CD4-positive, alpha-beta T cell treated with Interleukin-12 subunit alpha and Interleukin-12 subunit beta, for 1 hour (primary cell): ENCODE data around the gene CPM.
"Not testable (repeated sequence)": the region's sequence is repeated elsewhere in the genome, so short reads cannot be mapped to it uniquely, and the experiment has no call there.

Experiments
- DNase-seq: peaks from one replicate; pipeline ENCODE4 v3.0.0-alpha.2; 2020

CPM gene

DNA sequence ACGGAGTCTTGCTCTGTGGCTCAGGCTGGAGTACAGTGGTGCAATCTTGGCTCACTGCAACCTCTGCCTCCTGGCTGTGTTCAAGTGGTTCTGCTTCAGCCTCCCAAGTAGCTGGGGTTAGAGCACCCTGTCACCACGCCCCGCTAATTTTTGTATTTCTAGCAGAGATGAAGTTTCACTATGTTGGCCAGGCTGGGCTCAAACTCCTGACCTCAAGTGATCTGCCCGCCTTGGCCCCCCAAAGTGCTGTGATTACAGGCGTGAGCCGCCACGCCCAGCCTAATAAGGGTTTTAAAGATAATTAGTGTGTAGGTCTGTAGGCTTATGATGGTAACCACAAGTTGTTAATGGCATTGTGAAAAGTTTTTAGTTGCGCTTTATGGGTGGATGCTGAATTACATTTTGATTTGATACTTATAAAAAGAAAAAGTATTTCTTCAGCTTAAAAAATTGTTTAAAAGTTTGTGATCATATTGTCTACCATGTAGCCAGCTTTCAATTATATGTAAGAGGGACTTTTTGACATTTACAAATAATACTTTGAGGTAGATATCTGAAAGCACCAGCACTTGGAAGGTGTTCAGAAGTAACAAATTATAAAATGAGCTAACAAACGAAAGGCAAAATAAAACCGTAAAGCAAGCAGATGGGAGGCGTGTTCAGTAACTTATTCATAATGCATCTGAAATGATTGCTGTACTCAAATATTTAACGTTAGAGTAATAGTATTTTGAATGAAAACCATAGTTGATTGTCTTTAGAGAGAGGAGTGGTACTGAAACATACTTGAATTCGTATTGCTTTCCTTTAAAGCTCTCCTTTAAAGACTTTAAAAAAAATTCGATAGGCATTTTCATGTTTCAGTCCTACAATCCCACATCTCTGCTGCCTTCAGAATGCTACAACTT lies 87.9 kb downstream of the CPM start:
- no peak for DNase-seq

DNA sequence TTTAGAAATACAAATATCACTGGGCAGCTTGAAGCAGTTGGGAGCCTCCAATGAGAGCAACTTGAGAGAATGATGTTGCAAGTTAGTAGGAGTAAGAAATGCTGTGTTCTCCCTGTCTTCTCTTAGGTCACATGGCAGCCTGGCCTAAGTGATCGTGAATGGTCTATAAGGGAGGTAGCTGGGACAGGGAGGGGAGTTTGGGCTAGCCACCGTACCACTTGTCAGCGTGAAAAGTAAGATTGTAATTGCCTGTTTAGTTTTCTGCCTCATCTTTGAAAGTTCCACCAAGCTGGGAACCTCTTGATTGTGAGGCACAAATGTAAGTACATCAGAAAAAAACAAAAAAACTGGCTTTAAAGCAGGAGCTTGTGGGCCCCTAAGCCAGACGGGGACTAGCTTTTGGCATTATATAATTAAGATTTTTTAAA lies 88.6 kb downstream of the CPM start:
- no peak for DNase-seq

DNA sequence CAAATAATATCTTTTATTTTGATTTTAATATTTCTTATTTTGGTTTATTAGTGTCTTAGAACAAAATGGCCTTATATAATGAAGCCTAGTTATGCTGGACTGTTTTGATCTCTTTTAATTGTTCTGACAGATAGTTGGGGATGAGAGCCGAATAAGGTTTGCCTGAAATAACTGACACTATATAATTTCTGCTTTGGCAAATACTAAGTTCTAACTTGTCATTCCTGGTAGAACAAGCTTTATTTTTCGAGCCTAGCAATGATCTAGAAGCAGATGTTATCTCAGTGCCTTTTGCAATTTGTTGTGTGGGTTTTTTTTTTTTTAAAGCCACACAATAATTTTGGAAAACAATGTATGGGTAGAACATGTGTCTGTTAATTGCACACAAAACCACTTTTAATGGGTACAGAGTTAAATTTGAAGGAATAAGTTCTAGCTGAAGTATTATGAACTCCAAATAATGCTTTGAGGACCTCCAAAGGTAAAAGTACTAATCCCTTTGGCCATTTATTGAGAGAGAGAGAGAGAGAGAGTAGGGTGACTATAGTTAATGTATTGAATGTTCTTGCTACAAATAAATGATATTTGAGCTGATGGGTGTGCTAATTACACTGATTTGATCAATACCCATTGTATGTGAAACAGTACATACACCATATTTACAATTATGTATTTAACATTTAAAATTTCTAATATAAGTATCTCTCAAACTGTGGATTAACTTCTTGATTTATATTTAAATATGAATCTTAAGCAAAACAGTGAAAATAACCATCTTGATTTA lies 90.0 kb downstream of the CPM start:
- DNase-seq, result no peak

DNA sequence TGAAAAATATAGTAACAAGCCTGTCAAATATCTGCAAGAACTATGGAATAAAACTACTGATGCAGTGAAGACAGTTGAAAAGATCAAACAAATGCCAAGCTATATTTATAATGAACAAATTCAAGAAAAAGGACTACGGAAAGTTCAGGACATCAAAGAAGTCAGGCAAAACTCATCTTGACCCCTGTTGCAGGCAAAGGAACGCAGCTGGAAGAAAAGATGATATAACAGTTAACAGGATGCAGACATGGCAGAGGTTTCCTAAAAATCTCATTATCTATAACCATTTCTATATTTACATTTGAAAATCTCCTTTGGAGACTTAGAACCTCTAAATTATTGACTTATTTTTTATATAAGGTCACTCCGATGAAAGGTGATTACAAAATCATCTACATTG lies 90.8 kb downstream of the CPM start:
- DNase-seq, result no peak

DNA sequence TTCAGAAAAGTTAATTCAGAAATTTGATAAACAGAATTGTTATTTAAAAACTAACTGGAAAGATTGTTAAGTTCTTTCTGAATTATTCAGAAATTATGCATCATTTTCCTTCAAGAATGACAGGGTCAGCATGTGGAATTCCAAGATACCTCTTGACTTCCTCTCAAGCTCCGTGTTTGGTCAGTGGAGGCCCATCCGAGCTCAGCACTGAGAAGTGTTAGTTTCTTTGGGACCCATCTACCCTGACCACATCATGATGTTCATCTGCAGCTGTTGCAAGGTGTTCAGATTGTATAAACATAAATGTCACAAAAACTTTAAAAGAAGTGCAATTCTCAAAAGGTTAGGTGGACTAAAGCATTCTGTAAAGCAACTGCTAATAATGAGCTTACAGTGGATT lies 91.3 kb downstream of the CPM start:
- DNase-seq, result no peak

DNA sequence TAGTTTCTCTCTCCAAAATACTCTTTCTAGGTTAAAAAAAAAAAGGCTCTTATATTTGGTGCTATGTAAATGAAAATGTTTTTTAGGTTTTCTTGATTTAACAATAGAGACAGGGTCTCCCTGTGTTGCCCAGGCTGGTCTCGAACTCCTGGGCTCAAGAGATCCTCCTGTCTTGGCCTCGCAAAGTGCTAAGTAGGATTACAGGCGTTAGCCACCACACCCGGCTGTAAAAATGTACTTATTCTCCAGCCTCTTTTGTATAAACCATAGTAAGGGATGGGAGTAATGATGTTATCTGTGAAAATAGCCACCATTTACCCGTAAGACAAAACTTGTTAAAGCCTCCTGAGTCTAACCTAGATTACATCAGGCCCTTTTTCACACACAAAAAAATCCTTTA lies 91.8 kb downstream of the CPM start:
- DNase-seq, result not testable (repeated sequence)

DNA sequence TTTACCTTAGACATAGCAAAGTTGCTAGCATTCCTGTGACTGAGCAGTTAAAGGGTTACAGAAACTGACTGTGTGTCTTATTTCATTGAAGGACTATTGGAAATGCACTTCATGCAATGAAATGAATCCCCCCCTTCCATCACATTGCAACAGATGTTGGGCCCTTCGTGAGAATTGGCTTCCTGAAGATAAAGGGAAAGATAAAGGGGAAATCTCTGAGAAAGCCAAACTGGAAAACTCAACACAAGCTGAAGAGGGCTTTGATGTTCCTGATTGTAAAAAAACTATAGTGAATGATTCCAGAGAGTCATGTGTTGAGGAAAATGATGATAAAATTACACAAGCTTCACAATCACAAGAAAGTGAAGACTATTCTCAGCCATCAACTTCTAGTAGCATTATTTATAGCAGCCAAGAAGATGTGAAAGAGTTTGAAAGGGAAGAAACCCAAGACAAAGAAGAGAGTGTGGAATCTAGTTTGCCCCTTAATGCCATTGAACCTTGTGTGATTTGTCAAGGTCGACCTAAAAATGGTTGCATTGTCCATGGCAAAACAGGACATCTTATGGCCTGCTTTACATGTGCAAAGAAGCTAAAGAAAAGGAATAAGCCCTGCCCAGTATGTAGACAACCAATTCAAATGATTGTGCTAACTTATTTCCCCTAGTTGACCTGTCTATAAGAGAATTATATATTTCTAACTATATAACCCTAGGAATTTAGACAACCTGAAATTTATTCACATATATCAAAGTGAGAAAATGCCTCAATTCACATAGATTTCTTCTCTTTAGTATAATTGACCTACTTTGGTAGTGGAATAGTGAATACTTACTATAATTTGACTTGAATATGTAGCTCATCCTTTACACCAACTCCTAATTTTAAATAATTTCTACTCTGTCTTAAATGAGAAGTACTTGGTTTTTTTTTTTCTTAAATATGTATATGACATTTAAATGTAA lies 93.5 kb downstream of the CPM start:
- DNase-seq, result no peak

DNA sequence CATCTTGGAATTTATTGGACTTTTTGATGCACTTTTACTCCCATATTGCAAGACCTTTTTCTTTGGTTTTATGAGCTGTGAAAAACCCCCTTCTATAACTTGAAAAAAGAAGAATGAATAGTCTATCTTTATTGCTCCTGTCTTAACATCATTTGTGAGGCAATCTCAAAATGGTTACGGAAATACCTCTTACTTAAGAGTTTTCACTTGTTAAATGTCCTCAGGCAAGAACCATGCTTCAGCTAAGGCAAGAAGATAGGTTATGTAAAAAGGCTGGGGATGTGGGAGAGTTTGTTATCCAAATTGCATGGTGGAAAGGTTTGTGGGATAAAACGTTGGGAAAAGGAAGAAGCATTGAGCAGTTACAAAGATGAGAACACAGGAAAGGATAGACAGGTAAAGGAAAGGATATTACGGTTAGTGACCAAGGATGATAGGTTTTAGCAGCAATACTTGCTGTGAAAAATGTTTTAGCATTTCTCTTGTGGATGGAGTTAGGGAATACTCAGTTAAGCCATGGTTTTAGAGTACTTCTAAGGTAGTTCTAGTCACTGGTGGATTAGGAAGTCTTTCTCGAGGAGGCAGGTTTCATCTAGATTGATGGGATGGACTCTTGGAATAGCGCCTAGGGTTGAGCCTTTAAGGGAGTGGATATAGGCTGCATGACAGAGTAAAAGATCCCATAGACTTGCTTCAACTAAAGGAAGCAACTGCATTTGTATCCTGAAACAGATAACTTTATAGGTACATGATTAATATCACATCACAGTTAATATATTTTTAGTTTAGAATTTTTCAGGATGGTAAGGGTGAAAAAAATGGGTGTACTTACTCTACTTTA lies 94.7 kb downstream of the CPM start:
- no peak for DNase-seq

DNA sequence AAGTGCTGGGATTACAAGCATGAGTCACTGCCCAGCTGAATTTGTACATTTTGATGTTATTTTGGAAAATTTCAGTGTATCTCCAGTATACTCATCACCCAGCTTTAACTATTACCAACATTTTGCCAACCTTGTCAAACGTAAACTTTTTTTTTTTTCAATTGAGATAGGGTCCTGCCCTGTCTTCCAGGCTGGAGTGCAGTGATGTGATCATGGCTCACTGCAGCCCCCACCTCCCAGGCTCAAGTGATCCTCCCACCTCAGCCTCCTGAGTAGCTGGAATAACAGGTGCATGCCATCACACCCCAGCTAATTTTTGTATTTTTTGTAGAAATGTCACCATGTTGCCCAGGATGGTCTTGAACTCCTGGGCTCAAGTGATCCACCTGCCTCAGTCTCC lies 95.8 kb downstream of the CPM start:
- DNase-seq, result no peak

DNA sequence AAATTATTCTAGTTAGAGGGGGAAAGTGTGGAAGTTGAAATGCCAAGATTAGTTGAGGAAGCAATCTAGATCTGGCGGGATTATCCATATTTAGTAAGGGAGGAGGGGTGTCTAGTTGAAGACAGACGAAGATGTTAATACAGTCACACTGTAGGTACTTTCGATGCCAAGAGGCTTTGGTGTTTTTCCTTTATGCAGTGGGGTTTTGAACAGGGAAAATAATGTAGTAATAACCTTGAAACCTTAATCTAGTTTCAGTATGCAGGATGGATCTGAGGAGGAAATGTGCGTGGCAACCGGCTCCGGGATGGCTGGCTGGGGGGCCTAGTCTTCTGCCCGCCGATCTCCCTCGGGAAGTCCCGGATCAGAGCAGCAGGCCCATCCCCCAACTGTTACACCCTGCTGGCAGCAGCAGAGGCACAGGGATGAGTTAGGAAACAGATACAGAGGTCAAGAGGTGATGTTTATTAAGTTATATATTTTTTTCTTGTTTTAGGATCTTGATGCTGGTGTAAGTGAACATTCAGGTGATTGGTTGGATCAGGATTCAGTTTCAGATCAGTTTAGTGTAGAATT lies 97.5 kb downstream of the CPM start:
- DNase-seq, result no peak

DNA sequence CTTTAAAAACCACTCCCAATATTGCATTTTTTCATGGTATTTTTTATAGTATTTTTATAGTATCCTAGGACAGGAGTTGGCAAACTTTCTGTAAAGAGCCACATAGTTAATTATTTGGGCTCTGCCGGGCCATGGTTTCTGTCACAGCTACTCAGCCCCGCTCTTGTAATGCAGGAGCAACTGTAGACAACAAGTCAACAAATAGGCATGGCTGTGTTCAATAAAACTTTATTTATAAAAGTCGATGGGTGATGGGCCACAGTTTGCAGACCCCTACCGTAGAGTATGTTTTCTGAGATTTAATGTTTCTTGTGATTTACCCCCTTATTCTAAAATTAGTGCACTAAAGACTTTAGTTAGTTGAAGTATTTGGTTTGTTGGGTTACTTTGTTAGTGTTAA lies 99.5 kb downstream of the CPM start:
- DNase-seq, result no peak

DNA sequence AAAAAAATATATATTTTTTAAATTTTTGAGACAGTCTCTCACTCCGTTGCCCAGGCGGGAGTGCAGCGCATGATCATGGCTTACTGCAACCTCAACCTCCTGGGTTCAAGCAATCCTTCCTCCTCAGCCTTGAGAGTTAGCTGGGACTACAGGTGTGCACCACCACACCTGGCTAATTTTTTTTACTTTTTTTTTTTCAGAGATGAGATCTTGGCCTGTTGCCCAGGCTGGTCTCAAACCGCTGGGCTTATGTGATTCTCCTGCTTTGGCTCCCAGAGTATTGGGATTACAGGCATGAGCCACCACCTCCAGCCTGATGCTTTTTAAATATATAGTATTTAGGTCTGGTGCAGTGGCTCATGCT lies 100.5 kb downstream of the CPM start:
- no peak for DNase-seq

DNA sequence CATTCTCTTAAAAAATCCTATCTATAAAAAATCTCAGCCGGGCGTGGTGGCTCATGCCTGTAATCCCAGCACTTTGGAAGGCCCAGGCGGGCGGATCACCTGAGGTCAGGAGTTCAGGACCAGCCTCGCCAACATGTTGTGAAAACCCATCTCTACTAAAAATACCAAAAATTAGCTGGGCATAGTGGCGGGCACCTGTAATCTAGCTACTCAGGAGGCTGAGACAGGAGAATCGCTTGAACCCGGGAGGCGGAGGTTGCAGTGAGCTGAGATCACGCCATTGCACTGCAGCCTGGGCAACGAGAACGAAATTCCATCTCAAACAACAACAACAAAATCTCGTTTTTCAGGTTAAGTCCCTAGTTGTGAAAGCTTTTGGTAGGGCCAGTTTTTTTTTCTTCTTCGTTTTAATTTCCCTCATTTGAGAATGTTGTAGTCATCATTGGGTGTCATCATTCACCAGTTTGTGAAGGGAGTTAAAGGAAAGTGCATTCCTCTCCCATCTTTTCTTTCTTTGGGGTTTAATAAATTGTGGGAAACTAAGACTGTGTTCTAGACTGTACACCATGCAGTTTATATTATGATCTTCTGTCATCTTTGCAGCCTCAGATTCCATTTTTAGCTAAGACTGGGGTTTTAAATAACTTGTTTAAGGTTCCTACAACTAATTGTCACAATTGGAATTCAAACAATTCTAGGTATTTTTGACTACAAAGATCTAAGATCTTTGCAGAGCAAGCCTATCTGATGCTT lies 101.0 kb downstream of the CPM start:
- no peak for DNase-seq

DNA sequence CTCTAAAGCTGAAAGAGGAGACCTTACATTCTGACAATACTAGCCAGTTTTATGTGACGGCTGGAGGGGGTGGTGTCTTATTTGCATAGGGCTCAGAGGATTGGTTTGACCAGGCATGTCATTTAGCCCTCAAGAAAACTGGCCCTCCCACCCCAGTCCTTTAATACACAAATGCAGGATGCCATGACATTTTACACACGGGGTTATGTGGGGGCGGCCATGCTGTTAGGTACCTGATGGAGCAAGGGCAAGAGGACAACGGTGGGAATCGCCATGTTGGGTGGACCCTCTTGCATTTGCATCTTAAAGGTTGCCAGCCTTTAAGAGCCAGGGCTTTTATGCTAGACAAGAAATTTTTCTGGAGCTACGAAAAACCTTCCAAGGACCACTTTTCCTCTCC lies 101.7 kb downstream of the CPM start:
- no peak for DNase-seq

DNA sequence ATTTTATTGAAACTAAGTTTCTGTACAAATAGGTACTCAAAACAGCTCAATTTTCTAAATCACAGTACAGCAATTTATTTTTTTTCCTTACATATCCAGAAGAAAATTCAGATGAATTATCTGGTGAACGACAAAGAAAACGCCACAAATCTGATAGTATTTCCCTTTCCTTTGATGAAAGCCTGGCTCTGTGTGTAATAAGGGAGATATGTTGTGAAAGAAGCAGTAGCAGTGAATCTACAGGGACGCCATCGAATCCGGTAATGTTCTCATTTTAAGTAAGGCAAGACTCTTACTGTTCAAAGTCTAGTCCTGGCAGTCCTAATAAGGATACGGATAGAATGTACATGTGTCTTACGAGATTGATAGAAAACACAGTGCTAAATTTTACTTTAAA lies 104.3 kb downstream of the CPM start:
- DNase-seq, result no peak

DNA sequence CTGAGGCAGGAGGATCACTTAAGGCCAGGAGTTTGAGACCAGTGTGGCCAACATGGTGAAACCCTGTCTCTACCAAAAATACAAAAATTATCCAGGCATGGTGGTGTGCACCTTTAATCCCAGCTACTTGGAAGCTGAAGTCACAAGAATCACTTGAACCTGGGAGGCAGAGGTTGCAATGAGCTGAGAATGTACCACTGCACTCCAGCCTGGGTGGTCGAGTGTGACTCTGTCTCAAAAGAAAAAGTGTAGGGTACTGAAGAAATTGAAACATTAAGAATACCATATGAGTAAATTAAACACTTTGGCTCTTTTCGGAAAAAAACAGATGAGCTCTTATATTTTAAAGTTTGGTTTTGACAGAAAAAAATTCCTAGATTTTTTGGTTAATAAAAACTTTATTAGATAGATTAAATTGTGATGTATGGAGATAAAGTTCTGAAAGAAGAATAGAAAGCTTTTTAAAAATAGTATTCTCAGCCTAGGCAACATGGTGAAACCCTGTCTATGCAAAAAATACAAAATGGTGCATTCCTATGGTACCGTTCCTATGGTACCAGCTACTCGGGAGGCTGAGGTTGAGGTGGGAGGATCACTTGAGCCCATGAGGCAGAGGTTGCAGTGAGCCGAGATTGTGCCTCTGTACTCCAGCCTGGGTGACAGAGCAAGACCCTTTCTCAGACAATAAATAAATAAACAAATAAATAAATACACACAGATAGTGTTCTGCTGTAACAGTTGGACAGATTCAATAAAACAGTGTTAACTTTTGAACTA lies 104.9 kb downstream of the CPM start:
- no peak for DNase-seq

DNA sequence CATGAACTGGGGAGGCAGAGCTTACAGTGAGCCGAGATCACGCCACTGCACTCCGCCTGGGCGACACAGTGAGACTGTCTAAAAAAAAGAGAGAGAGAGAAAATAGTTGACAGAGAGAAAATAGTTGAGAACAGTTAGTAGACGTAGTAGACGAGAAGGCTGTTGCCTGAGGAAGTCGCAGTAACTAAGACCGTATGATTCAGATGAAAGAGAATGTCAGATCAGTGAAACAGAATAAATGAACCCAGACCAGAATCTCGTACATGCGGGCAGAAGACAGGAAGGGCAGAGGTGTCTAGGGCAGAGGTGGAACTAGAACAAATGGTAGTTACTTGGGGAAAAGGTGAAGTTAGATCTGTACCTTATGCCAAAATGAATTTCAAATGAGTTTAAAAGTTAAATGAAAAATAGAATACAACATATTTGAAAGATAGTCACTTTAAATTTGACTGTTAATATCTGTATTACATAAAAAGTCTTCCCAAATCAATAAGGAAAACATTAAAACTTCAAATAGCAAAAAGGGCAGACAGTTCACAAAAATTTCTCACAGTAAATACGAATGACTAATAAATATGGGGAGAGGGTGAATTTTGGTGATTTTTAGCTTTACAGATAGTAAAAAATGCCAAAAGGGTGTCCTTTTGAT lies 107.3 kb downstream of the CPM start:
- no peak for DNase-seq

DNA sequence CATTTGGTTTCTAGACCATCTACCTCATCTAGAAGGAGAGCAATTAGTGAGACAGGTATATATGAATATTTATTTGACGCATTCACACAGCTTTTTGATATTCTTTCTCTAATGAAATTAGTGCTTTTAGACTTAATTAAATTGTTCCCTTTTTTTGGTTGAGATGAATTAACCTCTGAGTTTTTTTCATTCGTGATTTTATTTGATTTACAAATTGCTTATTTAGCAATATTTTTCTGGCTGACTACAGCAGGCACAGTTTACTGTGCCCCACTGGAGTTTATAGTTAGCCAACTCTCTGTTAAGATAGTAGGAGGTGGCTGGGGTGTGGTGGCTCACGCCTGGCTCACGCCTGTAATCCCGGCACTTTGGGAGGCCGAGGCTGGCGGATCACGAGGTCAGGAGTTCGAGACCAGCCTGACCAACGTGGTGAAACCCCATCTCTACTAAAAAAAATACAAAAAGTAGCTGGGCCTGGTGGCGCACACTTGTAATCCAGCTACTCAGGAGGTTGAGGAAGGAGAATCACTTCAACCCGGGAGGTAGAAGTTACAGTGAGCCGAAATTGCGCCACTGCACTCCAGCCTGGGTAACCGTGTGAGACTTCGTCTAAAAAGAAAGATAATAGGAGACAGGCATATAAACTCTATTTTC lies 108.2 kb downstream of the CPM start:
- DNase-seq, result no peak

DNA sequence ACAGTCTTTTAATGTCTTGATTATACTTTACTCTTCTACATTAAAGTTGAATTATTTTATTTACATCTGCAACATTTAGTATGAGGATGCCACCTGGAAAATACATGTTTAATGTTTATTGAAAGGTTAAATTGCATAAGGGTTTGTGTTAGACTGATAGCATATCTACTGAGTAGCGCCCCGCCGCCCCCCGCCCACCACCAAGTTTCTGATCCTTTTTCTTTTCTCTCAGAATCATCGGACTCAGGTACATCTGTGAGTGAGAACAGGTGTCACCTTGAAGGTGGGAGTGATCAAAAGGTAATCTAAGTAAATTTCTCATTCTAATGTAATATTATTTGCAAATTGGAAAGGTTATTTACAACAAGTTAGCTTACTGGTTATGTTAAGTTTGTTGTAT lies 108.8 kb downstream of the CPM start:
- DNase-seq, result no peak
